Loucy (cell line): ENCODE measurements around the gene GRAMD2A.

ENCODE experiments used
- CTCF ChIP-seq: fragments of 200-600 bp; sonication (generic); conservative IDR thresholded peaks from 2 replicates; pipeline ENCODE4 v1.5.1; 2014; ENCODE audit warnings: mild to moderate bottlenecking, antibody characterized with exemption, low read length
- EZH2phosphoT487 ChIP-seq: fragments of 200-600 bp; IDR thresholded peaks from 2 replicates; pipeline ENCODE4 v1.6.1; 2018; ENCODE audit warnings: antibody characterized with exemption, mild to moderate bottlenecking, moderate library complexity, borderline replicate concordance

GRCh38 chr15:72230197-72231065 lies 32.8 kb upstream of the GRAMD2A start:
- TF ChIP-seq CTCF (no peak), EZH2phosphoT487 (no peak)
